ENCODE data around the gene CTNNA2. TPM values are rescaled to one million over a fixed set of nuclear protein-coding genes. Genes with fewer than 3 reads are reported as not detected.

CTNNA2 gene
- total RNA-seq, 1 experiment from 2014 or later = 0.54 TPM

DNA sequence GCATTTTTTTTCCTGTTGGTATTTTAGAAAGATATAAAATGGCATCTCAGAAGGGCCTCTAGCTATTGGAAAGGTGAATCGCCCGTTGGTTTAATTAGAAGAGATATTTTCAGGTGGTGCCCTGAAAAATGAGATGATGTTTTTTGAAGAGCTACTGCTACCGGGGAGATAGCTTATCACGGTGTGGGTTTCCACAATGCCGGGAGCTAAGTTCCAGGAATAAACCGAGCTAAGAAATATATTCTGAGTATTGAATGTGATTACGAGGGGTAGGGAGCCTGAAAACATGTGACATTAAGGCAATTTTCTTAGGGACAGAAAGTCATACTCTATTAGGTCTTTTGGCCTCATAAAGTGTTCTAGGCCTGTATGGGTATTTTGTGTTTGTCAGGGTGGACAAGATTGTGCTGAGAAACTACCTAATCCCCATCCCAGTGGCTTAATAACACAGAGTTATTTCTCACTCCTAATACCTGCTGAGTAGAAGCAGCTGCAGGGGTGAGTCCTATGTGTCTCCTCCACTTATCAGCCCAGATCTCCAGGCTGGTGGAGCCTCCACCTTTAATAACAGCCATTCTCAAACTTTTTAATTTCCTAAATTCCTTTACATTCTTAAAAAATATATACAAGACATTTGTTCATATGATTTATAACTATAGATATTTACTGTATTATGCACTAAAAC is 641.5 kb downstream of the CTNNA2 start:
- H3K4me1 ChIP-seq (ENCODE audit: control insufficient read depth, insufficient read depth, low read length) = no peaks in the 10 kb centered on the region
- H3K27me3 ChIP-seq (ENCODE audit: control insufficient read depth, insufficient read depth, low read length) = no peaks in the 10 kb centered on the region
- no peak overlapping the region for H3K4me3 ChIP-seq (ENCODE audit: low read depth in 2 of 2, low read length in 2 of 2)
- H3K27ac ChIP-seq (ENCODE audit: low read length) = no peak overlapping the region
- DNase-seq (ENCODE audit: low read depth, low spot score) (no peak), ATAC-seq (no peak)
- in situ Hi-C loops (cut with HindIII; ENCODE audit: low pct_unique_long_range_greater_than_20kb, low sequenced_read_pairs) = no loop called here
- no peaks in the 10 kb centered on the region for H3K9me3 ChIP-seq (ENCODE audit: control insufficient read depth, insufficient read depth, low read depth, low read length)
- no peaks in the 10 kb centered on the region for H3K36me3 ChIP-seq (ENCODE audit: control insufficient read depth, insufficient read depth, low read length)
- BruUV-seq (replicated peaks) = no TSS peak
- ChIA-PET CTCF (no interaction called here), POLR2A (no interaction called here)
- TF ChIP-seq, protein P1, sequence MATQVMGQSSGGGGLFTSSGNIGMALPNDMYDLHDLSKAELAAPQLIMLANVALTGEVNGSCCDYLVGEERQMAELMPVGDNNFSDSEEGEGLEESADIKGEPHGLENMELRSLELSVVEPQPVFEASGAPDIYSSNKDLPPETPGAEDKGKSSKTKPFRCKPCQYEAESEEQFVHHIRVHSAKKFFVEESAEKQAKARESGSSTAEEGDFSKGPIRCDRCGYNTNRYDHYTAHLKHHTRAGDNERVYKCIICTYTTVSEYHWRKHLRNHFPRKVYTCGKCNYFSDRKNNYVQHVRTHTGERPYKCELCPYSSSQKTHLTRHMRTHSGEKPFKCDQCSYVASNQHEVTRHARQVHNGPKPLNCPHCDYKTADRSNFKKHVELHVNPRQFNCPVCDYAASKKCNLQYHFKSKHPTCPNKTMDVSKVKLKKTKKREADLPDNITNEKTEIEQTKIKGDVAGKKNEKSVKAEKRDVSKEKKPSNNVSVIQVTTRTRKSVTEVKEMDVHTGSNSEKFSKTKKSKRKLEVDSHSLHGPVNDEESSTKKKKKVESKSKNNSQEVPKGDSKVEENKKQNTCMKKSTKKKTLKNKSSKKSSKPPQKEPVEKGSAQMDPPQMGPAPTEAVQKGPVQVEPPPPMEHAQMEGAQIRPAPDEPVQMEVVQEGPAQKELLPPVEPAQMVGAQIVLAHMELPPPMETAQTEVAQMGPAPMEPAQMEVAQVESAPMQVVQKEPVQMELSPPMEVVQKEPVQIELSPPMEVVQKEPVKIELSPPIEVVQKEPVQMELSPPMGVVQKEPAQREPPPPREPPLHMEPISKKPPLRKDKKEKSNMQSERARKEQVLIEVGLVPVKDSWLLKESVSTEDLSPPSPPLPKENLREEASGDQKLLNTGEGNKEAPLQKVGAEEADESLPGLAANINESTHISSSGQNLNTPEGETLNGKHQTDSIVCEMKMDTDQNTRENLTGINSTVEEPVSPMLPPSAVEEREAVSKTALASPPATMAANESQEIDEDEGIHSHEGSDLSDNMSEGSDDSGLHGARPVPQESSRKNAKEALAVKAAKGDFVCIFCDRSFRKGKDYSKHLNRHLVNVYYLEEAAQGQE (IDR thresholded peaks at IDR 0.05; ENCODE audit: insufficient read depth in 1 of 2, low read depth in 2 of 2, low read length in 1 of 2) = no peak
- TF ChIP-seq SIN3A (IDR thresholded peaks at IDR 0.05; ENCODE audit: borderline replicate concordance, insufficient read depth, low read depth, low read length) = no peak
- no peak for TF ChIP-seq POLR2AphosphoS5 (IDR thresholded peaks at IDR 0.05; ENCODE audit: low read depth, low read length)
- TF ChIP-seq, protein P2, sequence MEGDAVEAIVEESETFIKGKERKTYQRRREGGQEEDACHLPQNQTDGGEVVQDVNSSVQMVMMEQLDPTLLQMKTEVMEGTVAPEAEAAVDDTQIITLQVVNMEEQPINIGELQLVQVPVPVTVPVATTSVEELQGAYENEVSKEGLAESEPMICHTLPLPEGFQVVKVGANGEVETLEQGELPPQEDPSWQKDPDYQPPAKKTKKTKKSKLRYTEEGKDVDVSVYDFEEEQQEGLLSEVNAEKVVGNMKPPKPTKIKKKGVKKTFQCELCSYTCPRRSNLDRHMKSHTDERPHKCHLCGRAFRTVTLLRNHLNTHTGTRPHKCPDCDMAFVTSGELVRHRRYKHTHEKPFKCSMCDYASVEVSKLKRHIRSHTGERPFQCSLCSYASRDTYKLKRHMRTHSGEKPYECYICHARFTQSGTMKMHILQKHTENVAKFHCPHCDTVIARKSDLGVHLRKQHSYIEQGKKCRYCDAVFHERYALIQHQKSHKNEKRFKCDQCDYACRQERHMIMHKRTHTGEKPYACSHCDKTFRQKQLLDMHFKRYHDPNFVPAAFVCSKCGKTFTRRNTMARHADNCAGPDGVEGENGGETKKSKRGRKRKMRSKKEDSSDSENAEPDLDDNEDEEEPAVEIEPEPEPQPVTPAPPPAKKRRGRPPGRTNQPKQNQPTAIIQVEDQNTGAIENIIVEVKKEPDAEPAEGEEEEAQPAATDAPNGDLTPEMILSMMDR (IDR thresholded peaks at IDR 0.05) = no peak
- no peak for TF ChIP-seq TCF7L2 (IDR thresholded peaks at IDR 0.05; ENCODE audit: low read depth, low read length)
- intact Hi-C loops (cut with micrococcal nuclease; ENCODE audit: unreplicated experiment) = no loop called here

DNA sequence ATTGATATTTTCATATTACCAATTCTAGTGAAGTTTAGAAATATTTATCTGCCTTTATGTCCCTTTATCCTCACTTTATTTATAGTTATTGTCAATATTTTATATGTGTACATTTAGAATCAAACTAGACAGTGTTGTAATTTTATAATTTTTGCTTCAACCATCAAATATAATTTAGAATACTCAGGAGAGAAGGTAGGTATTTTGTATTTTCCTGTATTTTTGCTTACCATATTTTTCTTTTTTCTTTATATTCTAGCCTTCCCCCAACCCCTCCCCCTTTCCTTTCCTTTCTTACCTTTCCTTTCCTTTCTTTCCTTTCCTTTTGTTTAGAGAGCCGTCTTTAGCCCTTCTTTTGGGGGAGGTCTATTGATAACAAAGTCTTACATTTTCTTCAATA is 651.5 kb downstream of the CTNNA2 start:
- POLR2A ChIA-PET = no interaction called here
- no TSS peak for BruUV-seq (replicated peaks)
- DNase-seq (ENCODE audit: low read depth, low spot score) = no peak
- in situ Hi-C loops (cut with HindIII; ENCODE audit: low pct_unique_long_range_greater_than_20kb, low sequenced_read_pairs) = no loop called here
- ATAC-seq = no peak
- CTCF ChIA-PET = no interaction called here
- no peak overlapping the region for H3K27ac ChIP-seq (ENCODE audit: low read length)
- H3K4me1 ChIP-seq (ENCODE audit: control insufficient read depth, insufficient read depth, low read length) = no peaks in the 10 kb centered on the region
- no peak for TF ChIP-seq SIN3A (IDR thresholded peaks at IDR 0.05; ENCODE audit: borderline replicate concordance, insufficient read depth, low read depth, low read length)
- TF ChIP-seq, protein P2 (IDR thresholded peaks at IDR 0.05) = no peak
- no peak for TF ChIP-seq POLR2AphosphoS5 (IDR thresholded peaks at IDR 0.05; ENCODE audit: low read depth, low read length)
- TF ChIP-seq, protein P1 (IDR thresholded peaks at IDR 0.05; ENCODE audit: insufficient read depth in 1 of 2, low read depth in 2 of 2, low read length in 1 of 2) = no peak
- no peak for TF ChIP-seq TCF7L2 (IDR thresholded peaks at IDR 0.05; ENCODE audit: low read depth, low read length)
- intact Hi-C loops (cut with micrococcal nuclease; ENCODE audit: unreplicated experiment) = no loop called here
- H3K36me3 ChIP-seq (ENCODE audit: control insufficient read depth, insufficient read depth, low read length) = no peaks in the 10 kb centered on the region
- H3K27me3 ChIP-seq (ENCODE audit: control insufficient read depth, insufficient read depth, low read length) = no peaks in the 10 kb centered on the region
- no peak overlapping the region for H3K4me3 ChIP-seq (ENCODE audit: low read depth in 2 of 2, low read length in 2 of 2)
- H3K9me3 ChIP-seq (ENCODE audit: control insufficient read depth, insufficient read depth, low read depth, low read length) = no peaks in the 10 kb centered on the region

Measured in Panc1 (cell line).